Activated T-helper 1 cell treated with Interleukin-2 at 50 U/mL for 16 hours (primary cell): Measurements from ENCODE around the gene LYPLA2.
"Not testable (repeated sequence)": the region's sequence is repeated elsewhere in the genome, so short reads cannot be mapped to it uniquely, and the experiment has no call there.

Experiments used
- DNase-seq: peaks from one replicate; pipeline ENCODE4 v3.0.0-alpha.2; 2020; ENCODE audit warnings: low read depth

Gene LYPLA2

GRCh38 chr1:23779826-23780371 is 11.0 kb upstream of the LYPLA2 start:
- no peak for DNase-seq

GRCh38 chr1:23783141-23783540 is 7.8 kb upstream of the LYPLA2 start:
- DNase-seq: not testable (repeated sequence)

GRCh38 chr1:23784846-23785245 is 6.1 kb upstream of the LYPLA2 start:
- no peak for DNase-seq

- DNase-seq: no peak
Measured at GRCh38 chr1:23787701-23788100, 3.2 kb upstream of the LYPLA2 start.

- no peak for DNase-seq
Measured at GRCh38 chr1:23788695-23789094, 2.2 kb upstream of the LYPLA2 start.

- DNase-seq: no peak
Measured at GRCh38 chr1:23791516-23792047, 637 bp downstream of the LYPLA2 start.

GRCh38 chr1:23792151-23792945 is 1.4 kb downstream of the LYPLA2 start:
- no peak for DNase-seq

GRCh38 chr1:23793018-23793781 is 2.3 kb downstream of the LYPLA2 start:
- DNase-seq: no peak

GRCh38 chr1:23793861-23794731 is 3.2 kb downstream of the LYPLA2 start:
- DNase-seq: no peak

- not testable (repeated sequence) for DNase-seq
Measured at GRCh38 chr1:23794732-23795182, 3.8 kb downstream of the LYPLA2 start.

GRCh38 chr1:23795676-23796465 is 4.9 kb downstream of the LYPLA2 start:
- no peak for DNase-seq

GRCh38 chr1:23796466-23797271 is 5.7 kb downstream of the LYPLA2 start:
- no peak for DNase-seq

- DNase-seq: no peak
Measured at GRCh38 chr1:23797478-23798448, 6.8 kb downstream of the LYPLA2 start.

- DNase-seq: no peak
Measured at GRCh38 chr1:23798662-23799142, 7.8 kb downstream of the LYPLA2 start.

- no peak for DNase-seq
Measured at GRCh38 chr1:23799255-23799569, 8.3 kb downstream of the LYPLA2 start.

- DNase-seq: no peak
Measured at GRCh38 chr1:23799570-23800399, 8.8 kb downstream of the LYPLA2 start.

GRCh38 chr1:23800400-23801337 is 9.7 kb downstream of the LYPLA2 start, which contains the start of gene GALE:
Gene GALE (minus strand): TSS chr1:23800754. CDS start chr1:23799007, 1,747 bp downstream.
- peak; percentile 97 for DNase-seq
